GM19452 (cell line): ENCODE results near the gene RAB26.
"Not testable (repeated sequence)": the region's sequence is repeated elsewhere in the genome, so short reads cannot be mapped to it uniquely, and the experiment has no call there.

Experiments
- ATAC-seq: cut with Tn5 transposase; IDR thresholded peaks from one replicate; pipeline ENCODE4 v1.9.1; 2021; ENCODE audit not compliant: unreplicated experiment

Gene RAB26

GRCh38 chr16:2195322-2196161, 47.1 kb downstream of the RAB26 start:
- ATAC-seq: no peak

GRCh38 chr16:2196162-2196980, 47.9 kb downstream of the RAB26 start, which contains the start of gene CASKIN1:
CASKIN1 (minus strand) TSS chr16:2196605; CDS start chr16:2196432, 173 bp downstream.
- ATAC-seq: no peak

DNA sequence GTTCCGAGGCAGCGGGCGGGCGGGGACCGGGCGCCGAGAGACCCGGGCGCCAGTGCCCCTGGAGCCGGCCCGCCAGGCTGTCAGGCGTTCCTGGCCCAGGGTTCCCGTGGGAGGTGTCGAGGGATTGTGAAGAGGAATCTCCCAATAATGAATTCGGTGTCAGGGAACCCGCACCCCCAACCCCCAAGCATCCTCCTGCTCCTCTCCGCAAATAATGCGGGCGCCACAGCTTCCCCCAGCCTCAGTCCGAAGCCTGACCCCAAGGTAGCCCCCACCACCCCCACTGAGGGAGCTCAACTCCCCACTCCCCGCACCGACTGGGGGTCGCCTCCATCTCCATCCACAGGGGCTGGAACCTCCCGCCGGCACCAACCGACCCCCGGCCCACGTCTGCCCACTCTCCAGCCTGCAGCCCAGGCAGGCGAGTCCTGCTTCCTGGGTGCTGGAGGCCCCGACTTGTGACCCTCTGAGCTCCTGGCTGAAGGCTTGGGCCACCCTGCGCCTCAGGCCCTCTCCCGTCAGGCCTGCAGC, 48.6 kb downstream of the RAB26 start:
- ATAC-seq: no peak

GRCh38 chr16:2197765-2198164, 49.3 kb downstream of the RAB26 start:
- ATAC-seq: no peak

- no peak for ATAC-seq
Observed at GRCh38 chr16:2198283-2198682, 49.9 kb downstream of the RAB26 start.

- no peak for ATAC-seq
Observed at GRCh38 chr16:2199095-2199494, 50.7 kb downstream of the RAB26 start.

- ATAC-seq: no peak
Observed at GRCh38 chr16:2199621-2200139, 51.3 kb downstream of the RAB26 start.

- no peak for ATAC-seq
Observed at GRCh38 chr16:2200313-2200712, 51.9 kb downstream of the RAB26 start.

- ATAC-seq: not testable (repeated sequence)
Observed at GRCh38 chr16:2203119-2203688, 54.8 kb downstream of the RAB26 start.
